ENCODE measurements around the gene TNFSF12.

GRCh38 chr17:7577327-7578199, 28.7 kb downstream of the TNFSF12 start:
- TF ChIP-seq CTCF (IDR thresholded peaks at IDR 0.05) (no peak), RFX5 (IDR thresholded peaks at IDR 0.05) (no peak)

All from A549 (cell line).